Fibroblast of gingiva (primary cell): ENCODE results near the gene PWP1.

Experiments used
- DNase-seq: peaks from one replicate; pipeline ENCODE4 v3.0.0-alpha.2; 2011; ENCODE audit warnings: low read depth

The PWP1 gene

GRCh38 chr12:107735763-107736162, 50.2 kb downstream of the PWP1 start:
- DNase-seq, result no peak

DNA sequence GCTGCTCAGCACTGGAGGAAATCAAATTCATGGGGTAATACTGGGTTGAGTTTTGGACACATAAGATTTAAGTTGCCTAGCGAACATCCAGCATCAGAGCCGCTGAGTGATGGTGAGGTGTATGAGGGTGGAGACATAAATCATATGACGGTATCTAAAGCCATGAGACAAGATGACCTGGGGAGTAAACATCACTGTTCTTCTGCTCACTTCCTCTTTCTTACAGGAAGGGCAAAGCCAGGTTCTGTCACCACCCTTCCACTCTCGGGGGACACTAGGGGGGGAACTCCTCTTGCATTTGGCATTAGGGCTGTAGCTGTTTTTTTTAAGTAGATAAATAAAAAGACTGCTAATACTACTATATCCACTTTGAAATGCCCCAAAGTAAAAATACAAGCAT, 51.3 kb downstream of the PWP1 start:
- no peak for DNase-seq

- DNase-seq, result peak; percentile 65
Measured at GRCh38 chr12:107748472-107748871, 62.9 kb downstream of the PWP1 start.

GRCh38 chr12:107749083-107749482, 63.5 kb downstream of the PWP1 start:
- DNase-seq, result no peak

- DNase-seq, result peak; percentile 67
Measured at GRCh38 chr12:107759410-107759809, 73.8 kb downstream of the PWP1 start.

GRCh38 chr12:107760207-107760808, 74.7 kb downstream of the PWP1 start:
- DNase-seq, result no peak

DNA sequence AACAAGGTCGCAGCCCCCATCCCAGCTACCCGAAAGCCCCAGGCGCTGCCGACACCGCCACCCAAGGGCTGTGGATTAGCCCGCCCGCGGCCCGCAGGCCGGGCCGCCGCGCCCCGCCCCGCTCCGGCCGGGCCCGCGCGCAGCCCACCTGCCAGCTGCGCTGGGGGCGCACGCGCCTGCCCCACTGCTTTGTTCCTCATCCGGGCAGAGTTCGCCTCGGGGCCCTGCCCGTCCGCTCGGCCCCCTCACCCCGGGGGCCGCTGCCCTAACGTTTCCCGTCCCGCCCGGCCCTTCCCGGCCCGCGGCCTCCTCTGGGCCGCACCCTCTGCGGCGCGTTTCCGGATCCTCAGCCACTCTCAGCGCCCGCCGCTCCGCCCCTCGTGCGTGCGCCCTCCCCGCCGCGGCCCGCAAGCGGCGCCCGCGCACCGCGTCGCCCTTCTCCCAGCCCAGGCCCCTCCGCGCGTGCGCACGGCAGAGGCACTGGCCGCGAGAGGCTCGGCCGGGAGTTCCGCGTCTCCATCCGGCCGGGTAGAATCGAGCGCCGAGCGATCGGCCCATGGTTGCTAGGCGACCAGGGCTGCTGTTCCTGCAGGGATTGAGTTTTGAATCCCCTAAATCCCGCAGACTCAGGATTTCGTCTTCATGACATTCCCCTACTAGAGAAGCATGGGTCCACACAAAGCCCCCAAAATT, 75.4 kb downstream of the PWP1 start, which contains the start of gene PRDM4:
Gene PRDM4, minus strand, starts transcription at position 329 of the 693 bp plus-strand sequence. CDS start 622 bp downstream, outside the sequence.
- DNase-seq, result peak; percentile 95

DNA sequence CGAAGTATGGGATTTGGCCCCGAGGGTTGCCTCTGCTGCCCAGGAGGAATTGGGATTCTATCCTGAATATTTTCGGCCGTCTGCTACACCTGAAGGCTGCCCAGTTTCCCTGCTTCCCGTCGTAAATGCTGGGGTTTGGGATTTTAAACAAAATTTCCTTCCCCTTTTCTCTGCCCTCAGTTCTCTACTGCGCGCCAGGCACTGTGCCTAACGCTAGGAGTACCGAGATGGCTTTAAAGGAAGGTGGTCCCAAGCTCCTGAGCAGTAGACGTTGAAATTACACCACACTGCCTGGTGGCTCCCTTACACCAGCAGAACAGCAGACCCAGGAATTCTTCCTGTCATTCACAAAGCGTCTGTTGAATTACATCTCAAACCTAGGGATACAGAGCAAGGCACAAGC, 75.9 kb downstream of the PWP1 start:
- no peak for DNase-seq
